ENCODE data around the gene CERS4.

- no peak for TF ChIP-seq CTCF (IDR thresholded peaks at IDR 0.05)
- no peak for TF ChIP-seq POLR2A (IDR thresholded peaks at IDR 0.05)
- no peak for TF ChIP-seq POLR2AphosphoS5 (IDR thresholded peaks at IDR 0.05)
These were observed 47.3 kb downstream of the CERS4 start for GRCh38 chr19:8256276-8257051.

Data from prostate gland (tissue), 2 donors.